ENCODE results near the gene FBXO47. TPM values are rescaled to one million over a fixed set of nuclear protein-coding genes. Genes with fewer than 3 reads are reported as not detected.
A peak's percentile ranks its signal among the peaks of the same experiment; 100 is the strongest.
"Not testable (repeated sequence)": the region's sequence is repeated elsewhere in the genome, so short reads cannot be mapped to it uniquely, and the experiment has no call there.

Gene FBXO47
- total and polyA plus RNA-seq, 9 of the 15 experiments (the other 6 are each of a cell fraction or from before 2014, with no cell fraction given) = not detected

- H3K9me3 ChIP-seq (replicated peaks; ENCODE audit: control insufficient read depth, insufficient read depth, low read depth, low read length); H3K27me3 ChIP-seq (ENCODE audit: control insufficient read depth in 2 of 2, insufficient read depth in 2 of 2, low read length in 2 of 2); H3K79me2 ChIP-seq (ENCODE audit: control insufficient read depth, insufficient read depth, low read length); H3K4me2 ChIP-seq (ENCODE audit: insufficient read depth, low read length); CTCF ChIA-PET (ENCODE audit: low intra/inter-chr PET ratio); intact Hi-C loops (cut with micrococcal nuclease); H3K4me1 ChIP-seq (replicated peaks in 1 of 2; ENCODE audit: control insufficient read depth in 2 of 2, insufficient read depth in 2 of 2, low read length in 2 of 2); H3K4me3 ChIP-seq; BruUV-seq (replicated peaks); H3K27ac ChIP-seq (ENCODE audit: extremely low read depth, low read depth, low read length); H3K9ac ChIP-seq (ENCODE audit: insufficient read depth in 1 of 2, low read depth in 2 of 2, low read length in 2 of 2); H3K9me1 ChIP-seq (ENCODE audit: control insufficient read depth, insufficient read depth, low read length); ATAC-seq; in situ Hi-C loops (cut with MboI); H2AFZ ChIP-seq (ENCODE audit: low read depth, low read length); H4K20me1 ChIP-seq (replicated peaks; ENCODE audit: control insufficient read depth, insufficient read depth, low read length); H3K36me3 ChIP-seq (ENCODE audit: control insufficient read depth, insufficient read depth, low read length); FAIRE-seq; TF ChIP-seq ATF3 (CRISPR knock-in tag; conservative IDR thresholded peaks at IDR 0.05): not testable (repeated sequence)
- peak in 1 of 4 experiments; percentile 46 for DNase-seq (ENCODE audit: extremely low read depth in 1 of 4, low spot score in 3 of 4)
- POLR2A ChIA-PET = interaction anchor here (1.5 kb wide), 1 partner anchor 9 kb away, joined by 4 read pairs; the partner anchor contains the start of gene LASP1NB
- TF ChIP-seq GTF3C2 (IDR thresholded peaks at IDR 0.05; ENCODE audit: borderline replicate concordance, extremely low read depth, insufficient read length) = peak; percentile 32
- TF ChIP-seq KDM1A (IDR thresholded peaks at IDR 0.05) = 0 out of 4 replicates have a peak, but pooled peaks of 1 of the 2 experiments have one; percentile 5
- TF ChIP-seq ADNP (tag; IDR thresholded peaks at IDR 0.05) = 0 out of 2 replicates have a peak, but pooled peaks have one; percentile 20
- TF ChIP-seq FOSL1 (tag; conservative IDR thresholded peaks at IDR 0.05) = peak; percentile 64
- peak; percentile 75 for TF ChIP-seq JUND (IDR thresholded peaks at IDR 0.05; ENCODE audit: borderline replicate concordance, low read depth, low read length)
- peak; percentile 58; the same call in 1 of the 3 replicates for TF ChIP-seq JUND (tag; IDR thresholded peaks at IDR 0.05; ENCODE audit: borderline replicate concordance, low read depth, low read length)
- peak; percentile 63; the same call in 1 of the 2 replicates for TF ChIP-seq BCOR (IDR thresholded peaks at IDR 0.05)
- TF ChIP-seq ATF7 (IDR thresholded peaks at IDR 0.05) = 0 out of 2 replicates have a peak, but pooled peaks have one; percentile 12
- TF ChIP-seq DPF2 (IDR thresholded peaks at IDR 0.05) = peak; percentile 24; the same call in 1 of the 2 replicates
- TF ChIP-seq ATF3 (IDR thresholded peaks at IDR 0.05) = peak; percentile 75
- WGBS (ENCODE audit: insufficient coverage, low coverage, missing lambda C conversion rate) = 7% methylated on average over 9 of the region's 9 CpGs
These were observed 33.2 kb downstream of the FBXO47 start for GRCh38 chr17:38933962-38934361.

- BruUV-seq (replicated peaks); H3K4me2 ChIP-seq (ENCODE audit: insufficient read depth, low read length); H3K4me3 ChIP-seq; intact Hi-C loops (cut with micrococcal nuclease); CTCF ChIA-PET (ENCODE audit: low intra/inter-chr PET ratio); H2AFZ ChIP-seq (ENCODE audit: low read depth, low read length); H3K36me3 ChIP-seq (ENCODE audit: control insufficient read depth, insufficient read depth, low read length); H3K27me3 ChIP-seq (ENCODE audit: control insufficient read depth in 2 of 2, insufficient read depth in 2 of 2, low read length in 2 of 2); POLR2A ChIA-PET; H4K20me1 ChIP-seq (replicated peaks; ENCODE audit: control insufficient read depth, insufficient read depth, low read length); H3K9me1 ChIP-seq (ENCODE audit: control insufficient read depth, insufficient read depth, low read length); H3K9ac ChIP-seq (ENCODE audit: insufficient read depth in 1 of 2, low read depth in 2 of 2, low read length in 2 of 2); H3K27ac ChIP-seq (ENCODE audit: extremely low read depth, low read depth, low read length); DNase-seq (ENCODE audit: extremely low read depth in 1 of 4, low spot score in 3 of 4); H3K4me1 ChIP-seq (replicated peaks in 1 of 2; ENCODE audit: control insufficient read depth in 2 of 2, insufficient read depth in 2 of 2, low read length in 2 of 2); FAIRE-seq; H3K9me3 ChIP-seq (replicated peaks; ENCODE audit: control insufficient read depth, insufficient read depth, low read depth, low read length); ATAC-seq; H3K79me2 ChIP-seq (ENCODE audit: control insufficient read depth, insufficient read depth, low read length); in situ Hi-C loops (cut with MboI): not testable (repeated sequence)
- no CpG with 5 or more reads among the region's 36 CpGs for WGBS (ENCODE audit: insufficient coverage, low coverage, missing lambda C conversion rate)
These were observed 36.4 kb downstream of the FBXO47 start for GRCh38 chr17:38930782-38931181.

Data from K562 (cell line).